Skeletal muscle satellite cell (primary cell): ENCODE data around the gene TOM1.

Source experiments
- H3K27me3 ChIP-seq: 2 replicates; pipeline ENCODE4 v1.7.0; 2013; ENCODE audit warnings: low read length; ENCODE audit not compliant: control insufficient read depth, insufficient read depth
- H3K36me3 ChIP-seq: 2 replicates; pipeline ENCODE4 v1.7.0; 2013; ENCODE audit warnings: mild to moderate bottlenecking, control low read depth, low read length; ENCODE audit not compliant: insufficient read depth
- H3K4me1 ChIP-seq: 2 replicates; pipeline ENCODE4 v1.7.0; 2013; ENCODE audit warnings: low read length; ENCODE audit not compliant: control insufficient read depth, insufficient read depth
- H3K4me2 ChIP-seq: 2 replicates; pipeline ENCODE4 v1.7.0; 2013; ENCODE audit warnings: mild to moderate bottlenecking, low read length
- H3K4me3 ChIP-seq: 2 replicates; pipeline ENCODE4 v1.7.0; 2013; ENCODE audit warnings: low read length
- H3K9ac ChIP-seq: 2 replicates; pipeline ENCODE4 v1.7.0; 2013; ENCODE audit warnings: mild to moderate bottlenecking, low read depth, low read length, moderate library complexity
- H3K9me3 ChIP-seq: replicated peaks from 2 replicates; pipeline ENCODE4 v1.7.0; 2013; ENCODE audit warnings: mild to moderate bottlenecking, control low read depth, low read length

TOM1 gene

GRCh38 chr22:35327690-35328471, 28.2 kb downstream of the TOM1 start:
- H3K9ac ChIP-seq: no peak overlapping the region
- H3K4me1 ChIP-seq: peaks cover 12% of the 10 kb centered on the region
- H3K27me3 ChIP-seq: no peaks in the 10 kb centered on the region
- no peaks in the 10 kb centered on the region for H3K9me3 ChIP-seq
- H3K4me2 ChIP-seq: no peak overlapping the region
- no peak overlapping the region for H3K4me3 ChIP-seq
- peaks cover 78% of the 10 kb centered on the region for H3K36me3 ChIP-seq

DNA sequence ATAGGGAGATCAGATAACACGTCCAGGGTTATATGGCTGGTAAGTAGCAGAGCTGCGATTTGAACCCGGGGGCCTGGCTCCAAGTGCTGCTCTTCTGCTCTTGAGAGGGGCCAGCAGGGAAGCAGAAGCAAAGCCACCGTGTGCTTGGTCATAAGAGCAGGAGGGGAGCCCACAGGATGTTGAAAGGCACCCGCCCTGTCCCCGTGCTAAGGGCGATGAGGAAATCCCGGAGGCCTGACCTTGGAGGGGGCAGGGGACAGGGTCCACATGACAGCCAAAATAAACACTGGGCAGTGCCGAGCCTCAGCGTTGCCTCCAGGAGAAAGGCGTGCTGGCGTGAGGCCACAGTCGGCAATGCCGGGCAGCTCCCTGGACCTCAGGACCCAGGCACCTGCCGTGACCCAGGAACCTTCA, 28.8 kb downstream of the TOM1 start:
- H3K36me3 ChIP-seq: peaks cover 78% of the 10 kb centered on the region

DNA sequence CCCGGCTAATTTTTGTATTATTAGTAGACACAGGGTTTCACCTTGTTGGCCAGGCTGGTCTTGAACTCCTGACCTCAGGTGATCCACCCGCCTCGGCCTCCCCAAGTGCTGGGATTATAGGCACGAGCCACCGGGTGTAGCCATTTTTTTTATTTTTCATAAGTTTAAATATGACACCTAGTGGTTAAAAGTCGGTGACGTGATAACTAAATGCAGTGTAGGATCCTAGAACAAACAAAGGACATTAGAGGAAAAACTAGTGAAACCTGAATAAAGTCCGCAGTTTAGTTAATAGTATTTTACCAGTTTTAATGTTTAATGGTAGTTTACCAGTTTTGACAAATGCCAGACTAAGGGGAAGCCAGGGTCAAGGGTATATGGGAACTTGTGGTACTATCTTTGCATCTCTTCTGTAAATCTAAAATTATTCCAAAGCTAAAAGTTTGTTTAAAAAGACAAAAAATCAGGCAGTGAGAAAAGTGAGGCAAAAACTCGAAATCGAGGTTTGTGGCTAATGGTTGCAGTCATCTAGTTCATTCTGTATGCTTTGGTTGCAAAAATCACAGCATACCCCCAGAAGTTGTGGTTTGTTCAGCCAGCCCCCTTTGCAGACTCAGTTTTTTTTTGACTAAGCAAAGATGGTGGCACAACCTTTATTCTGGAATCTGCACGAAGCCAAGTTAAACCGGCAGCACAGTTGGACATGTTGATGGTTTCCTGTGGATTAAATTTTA, 29.6 kb downstream of the TOM1 start:
- H3K27me3 ChIP-seq: no peaks in the 10 kb centered on the region
- peaks cover 78% of the 10 kb centered on the region for H3K36me3 ChIP-seq
- H3K4me3 ChIP-seq: no peak overlapping the region
- no peak overlapping the region for H3K9ac ChIP-seq
- H3K4me2 ChIP-seq: no peak overlapping the region
- peaks cover 12% of the 10 kb centered on the region for H3K4me1 ChIP-seq
- no peaks in the 10 kb centered on the region for H3K9me3 ChIP-seq

More for the DNA sequence above, 28.8 kb downstream of the TOM1 start:
- Histone ChIP-seq H3K27me3 (no peaks in the 10 kb centered on the region), H3K4me2 (no peak overlapping the region), H3K4me3 (no peak overlapping the region), H3K9me3 (no peaks in the 10 kb centered on the region), H3K4me1 (peaks cover 12% of the 10 kb centered on the region), H3K9ac (no peak overlapping the region)

- H3K27me3 ChIP-seq: no peaks in the 10 kb centered on the region
- peaks cover 12% of the 10 kb centered on the region for H3K4me1 ChIP-seq
- no peak overlapping the region for H3K9ac ChIP-seq
- H3K9me3 ChIP-seq: no peaks in the 10 kb centered on the region
- no peak overlapping the region for H3K4me2 ChIP-seq
- H3K4me3 ChIP-seq: no peak overlapping the region
- H3K36me3 ChIP-seq: peaks cover 80% of the 10 kb centered on the region
Observed at GRCh38 chr22:35330258-35330861, 30.7 kb downstream of the TOM1 start.

GRCh38 chr22:35332278-35332677, 32.6 kb downstream of the TOM1 start:
- H3K27me3 ChIP-seq: no peaks in the 10 kb centered on the region
- H3K4me2 ChIP-seq: no peak overlapping the region
- H3K4me3 ChIP-seq: no peak overlapping the region
- peaks cover 12% of the 10 kb centered on the region for H3K4me1 ChIP-seq
- H3K36me3 ChIP-seq: peaks cover 74% of the 10 kb centered on the region
- no peak overlapping the region for H3K9ac ChIP-seq
- H3K9me3 ChIP-seq: no peaks in the 10 kb centered on the region

DNA sequence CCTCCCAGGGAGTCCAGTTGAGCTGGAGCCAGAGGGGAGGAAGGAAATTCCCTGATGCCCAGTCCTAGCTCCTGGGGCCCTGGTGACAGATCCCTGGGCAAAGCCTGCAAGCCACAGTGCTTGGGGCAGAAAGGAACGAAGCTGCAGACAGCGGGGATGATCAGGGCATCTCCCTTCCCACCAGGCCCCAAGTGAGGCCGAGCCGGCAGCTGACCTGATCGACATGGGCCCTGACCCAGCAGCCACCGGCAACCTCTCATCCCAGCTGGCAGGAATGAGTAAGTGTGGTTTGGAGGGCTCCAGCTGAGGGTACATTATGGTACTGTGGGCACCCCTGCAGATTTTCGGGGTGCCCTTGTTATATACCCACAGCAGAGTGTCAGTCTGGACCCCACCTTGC, 33.5 kb downstream of the TOM1 start:
- Histone ChIP-seq H3K4me1 (peaks cover 12% of the 10 kb centered on the region), H3K4me3 (no peak overlapping the region), H3K9ac (no peak overlapping the region), H3K36me3 (peaks cover 72% of the 10 kb centered on the region), H3K4me2 (no peak overlapping the region), H3K27me3 (no peaks in the 10 kb centered on the region), H3K9me3 (no peaks in the 10 kb centered on the region)

GRCh38 chr22:35334004-35334403, 34.3 kb downstream of the TOM1 start:
- Histone ChIP-seq H3K4me2 (no peak overlapping the region), H3K36me3 (peaks cover 74% of the 10 kb centered on the region), H3K9ac (no peak overlapping the region), H3K9me3 (no peaks in the 10 kb centered on the region), H3K27me3 (no peaks in the 10 kb centered on the region), H3K4me3 (no peak overlapping the region), H3K4me1 (peaks cover 12% of the 10 kb centered on the region)

DNA sequence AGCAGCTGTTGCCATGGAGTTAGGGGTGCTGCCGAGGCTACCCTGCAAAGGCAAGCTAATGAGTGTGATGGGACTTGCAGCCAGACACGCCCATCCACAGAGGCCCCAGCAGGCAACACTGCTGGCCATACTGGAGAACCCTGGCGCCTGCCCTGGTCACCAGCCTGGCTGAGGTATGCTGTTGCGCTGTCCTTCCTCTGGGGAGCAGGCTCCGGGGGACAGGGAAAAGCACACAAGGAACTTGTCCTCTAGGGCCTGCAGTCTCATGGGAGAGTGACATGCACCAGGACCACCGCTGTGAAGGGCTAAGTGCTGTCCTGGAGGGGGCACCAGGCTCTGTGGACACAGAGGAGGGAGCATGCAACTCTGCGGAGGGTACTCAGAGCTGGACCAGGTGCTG, 35.8 kb downstream of the TOM1 start:
- no peak overlapping the region for H3K4me2 ChIP-seq
- no peak overlapping the region for H3K4me3 ChIP-seq
- no peaks in the 10 kb centered on the region for H3K9me3 ChIP-seq
- H3K4me1 ChIP-seq: peaks cover 5% of the 10 kb centered on the region
- no peaks in the 10 kb centered on the region for H3K27me3 ChIP-seq
- peaks cover 78% of the 10 kb centered on the region for H3K36me3 ChIP-seq
- H3K9ac ChIP-seq: no peak overlapping the region

DNA sequence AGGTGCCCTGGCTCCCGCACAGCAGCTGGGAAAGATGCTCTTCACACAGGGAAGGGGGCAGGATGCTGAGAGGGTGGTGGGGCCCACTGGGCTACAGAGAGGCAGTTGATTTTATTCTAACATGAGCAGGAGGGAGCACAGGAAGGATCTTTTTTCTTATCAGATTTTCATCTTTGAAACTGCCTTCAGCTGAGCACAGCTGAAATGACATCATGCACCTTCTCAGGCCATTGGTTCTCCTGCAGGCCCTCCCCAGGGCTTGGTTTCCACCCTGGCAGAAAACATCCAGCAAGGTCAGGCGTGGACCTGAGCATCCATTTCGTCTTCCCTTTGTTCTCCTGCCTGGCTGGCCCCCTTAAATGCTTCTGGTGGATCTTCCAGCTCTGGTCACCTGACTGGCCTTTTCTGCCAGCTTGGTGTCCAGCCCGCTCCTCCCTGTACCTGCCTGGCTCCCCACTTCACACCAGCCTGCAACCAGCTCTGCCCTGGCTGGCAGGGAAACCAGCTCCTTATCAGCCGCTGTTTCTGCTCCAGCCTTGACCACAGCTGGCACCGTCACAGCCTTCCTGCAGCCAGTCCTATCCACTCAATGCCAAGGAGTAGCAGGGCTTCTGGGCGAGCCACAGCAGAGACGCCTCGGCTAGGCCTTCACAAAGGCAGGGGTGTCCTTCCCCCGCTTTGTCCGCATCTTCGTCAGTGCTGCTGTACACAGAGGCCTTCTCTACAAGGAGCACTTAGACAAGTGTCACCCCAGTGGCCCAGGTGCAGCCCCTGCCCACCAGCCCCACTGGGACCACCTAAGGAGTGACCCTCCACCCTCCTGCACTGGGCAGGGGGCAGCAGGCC, 36.5 kb downstream of the TOM1 start:
- Histone ChIP-seq H3K9ac (no peak overlapping the region), H3K4me1 (no peaks in the 10 kb centered on the region), H3K27me3 (no peaks in the 10 kb centered on the region), H3K36me3 (peaks cover 79% of the 10 kb centered on the region), H3K4me2 (no peak overlapping the region), H3K4me3 (no peak overlapping the region), H3K9me3 (no peaks in the 10 kb centered on the region)

GRCh38 chr22:35337932-35338331, 38.2 kb downstream of the TOM1 start:
- H3K4me2 ChIP-seq: no peak overlapping the region
- no peaks in the 10 kb centered on the region for H3K27me3 ChIP-seq
- H3K4me1 ChIP-seq: no peaks in the 10 kb centered on the region
- no peak overlapping the region for H3K4me3 ChIP-seq
- H3K9me3 ChIP-seq: no peaks in the 10 kb centered on the region
- H3K9ac ChIP-seq: no peak overlapping the region
- H3K36me3 ChIP-seq: peaks cover 76% of the 10 kb centered on the region
